IMR-90 (cell line): ENCODE measurements around the gene GPR75. TPM values are rescaled to one million over a fixed set of nuclear protein-coding genes. Genes with fewer than 3 reads are reported as not detected.

Source experiments
- ATAC-seq: fragments of 200-7000 bp; cut with Tn5 transposase; 2 replicates; pipeline ENCODE4 v1.9.1; 2020; ENCODE audit warnings: low read depth, mild to moderate bottlenecking, moderate library complexity
- BruUV-seq: library from RNA; stranded (reverse); fragments of 400-500 nt; replicated peaks from 2 replicates; lab custom pipeline; 2021; lab: Mats Ljungman, UMichigan
- CTCF ChIA-PET: fragments of 300-600 bp; formaldehyde crosslinking; extraction: SDS; loops from one replicate; lab custom pipeline; 2021; ENCODE audit warnings: antibody characterized with exemption; lab: Yijun Ruan, JAX
- POLR2A ChIA-PET: fragments of 300-600 bp; sonication (Branson Sonifier 250); formaldehyde crosslinking; loops from one replicate; lab custom pipeline; 2022; ENCODE audit warnings: antibody characterized with exemption; ENCODE audit not compliant: unreplicated experiment; lab: Charles Lee
- DNase-seq: peaks from one replicate; pipeline ENCODE4 v3.0.0; 2013
- H2AFZ ChIP-seq: replicated peaks from 2 replicates; pipeline ENCODE3; 2013; ENCODE audit warnings: low read length, mild to moderate bottlenecking; ENCODE audit not compliant: poor library complexity
- H2AK5ac ChIP-seq: 2 replicates; pipeline ENCODE4 v1.6.1; 2013; ENCODE audit warnings: low read depth, low read length, inconsistent platforms
- H2AK9ac ChIP-seq: replicated peaks from 2 replicates; pipeline ENCODE3; 2013; ENCODE audit warnings: mild to moderate bottlenecking, low read depth, low read length, moderate library complexity; ENCODE audit not compliant: poor library complexity
- H2BK120ac ChIP-seq: 2 replicates; pipeline ENCODE4 v1.6.1; 2013; ENCODE audit warnings: low read depth, low read length, inconsistent platforms
- H2BK15ac ChIP-seq: 3 replicates; pipeline ENCODE4 v1.6.1; 2013; ENCODE audit warnings: low read depth, low read length, inconsistent platforms
- H2BK20ac ChIP-seq: 2 replicates; pipeline ENCODE4 v1.6.1; 2013; ENCODE audit warnings: low read depth, mild to moderate bottlenecking, inconsistent platforms, low read length, moderate library complexity
- H2BK5ac ChIP-seq: 2 replicates; pipeline ENCODE4 v1.6.1; 2013; ENCODE audit warnings: mild to moderate bottlenecking, low read depth, low read length, inconsistent platforms; ENCODE audit not compliant: poor library complexity, severe bottlenecking
- H3K14ac ChIP-seq: replicated peaks from 2 replicates; pipeline ENCODE4 v1.6.1; 2013; ENCODE audit warnings: low read depth, low read length, inconsistent platforms
- H3K18ac ChIP-seq: 2 replicates; pipeline ENCODE4 v1.6.1; 2013; ENCODE audit warnings: low read depth, low read length, control low read depth
- H3K23ac ChIP-seq: 2 replicates; pipeline ENCODE4 v1.6.1; 2013; ENCODE audit warnings: low read depth, low read length, inconsistent platforms
- H3K27ac ChIP-seq: 2 replicates; pipeline ENCODE4 v1.5.1; 2013; ENCODE audit warnings: mild to moderate bottlenecking, control low read depth, low read length; ENCODE audit not compliant: insufficient read depth
- H3K27me3 ChIP-seq: 2 replicates; pipeline ENCODE4 v1.6.1; 2013; ENCODE audit warnings: low read length; ENCODE audit not compliant: control insufficient read depth, insufficient read depth
- H3K36me3 ChIP-seq: 2 replicates; pipeline ENCODE4 v1.6.1; 2013; ENCODE audit warnings: low read length, mixed read lengths; ENCODE audit not compliant: control insufficient read depth, insufficient read depth
- H3K4ac ChIP-seq: 2 replicates; pipeline ENCODE4 v1.6.1; 2013; ENCODE audit warnings: low read depth, low read length, inconsistent platforms
- H3K4me1 ChIP-seq: 2 replicates; pipeline ENCODE4 v1.6.1; 2013; ENCODE audit warnings: low read length, mixed read lengths; ENCODE audit not compliant: control insufficient read depth, insufficient read depth
- H3K4me2 ChIP-seq: 2 replicates; pipeline ENCODE4 v1.6.1; 2013; ENCODE audit warnings: low read depth, mild to moderate bottlenecking, control low read depth, low read length, moderate library complexity
- H3K4me3 ChIP-seq: 2 replicates; pipeline ENCODE4 v1.5.1; 2013; ENCODE audit warnings: low read depth, mild to moderate bottlenecking, control low read depth, low read length, moderate library complexity; ENCODE audit not compliant: insufficient read depth
- H3K56ac ChIP-seq: 2 replicates; pipeline ENCODE4 v1.6.1; 2013; ENCODE audit warnings: low read length, inconsistent platforms; ENCODE audit not compliant: insufficient read depth; ENCODE audit errors: extremely low read depth
- H3K79me1 ChIP-seq, 2 experiments: 2 replicates each; pipeline ENCODE4 v1.6.1; 2013; ENCODE audit warnings: low read length in 2 of 2, inconsistent platforms in 1 of 2, low read depth in 1 of 2
- H3K9ac ChIP-seq: 2 replicates; pipeline ENCODE4 v1.6.1; 2013; ENCODE audit warnings: low read depth, low read length, control low read depth
- H3K9me1 ChIP-seq: 2 replicates; pipeline ENCODE4 v1.6.1; 2013; ENCODE audit warnings: low read length, inconsistent platforms; ENCODE audit not compliant: insufficient read depth
- H3K9me3 ChIP-seq: 2 replicates; pipeline ENCODE4 v1.6.1; 2013; ENCODE audit warnings: low read length; ENCODE audit not compliant: control insufficient read depth, insufficient read depth
- H4K20me1 ChIP-seq: 2 replicates; pipeline ENCODE4 v1.6.1; 2013; ENCODE audit warnings: low read length, inconsistent platforms; ENCODE audit not compliant: insufficient read depth
- H4K5ac ChIP-seq: 2 replicates; pipeline ENCODE4 v1.6.1; 2013; ENCODE audit warnings: mild to moderate bottlenecking, low read depth, low read length, control low read depth
- H4K8ac ChIP-seq, 2 experiments: 2 replicates each; pipeline ENCODE4 v1.6.1; 2013; ENCODE audit warnings: low read depth in 2 of 2, low read length in 2 of 2, control low read depth in 1 of 2, inconsistent platforms in 1 of 2
- H4K91ac ChIP-seq: 2 replicates; pipeline ENCODE4 v1.6.1; 2013; ENCODE audit warnings: low read depth, low read length, inconsistent platforms; ENCODE audit not compliant: insufficient read depth
- CEBPB ChIP-seq: IDR thresholded peaks from 2 replicates; pipeline ENCODE4 v1.6.1; 2012; ENCODE audit warnings: low read depth, low read length, improper control_type of control experiment
- MAZ ChIP-seq: IDR thresholded peaks from 2 replicates; pipeline ENCODE4 v1.6.1; 2012; ENCODE audit warnings: low read depth, mild to moderate bottlenecking, low read length, improper control_type of control experiment, moderate library complexity, borderline replicate concordance
- WGBS, 2 experiments: methylation state at CpG; one replicate each; pipeline versions ENCODE4 v1.1.5 to v1.1.7; 2013; ENCODE audit warnings: missing lambda C conversion rate in 2 of 2; ENCODE audit not compliant: insufficient read length in 1 of 2; ENCODE audit errors: extremely low coverage in 2 of 2; 5-methylcytosine and 5-hydroxymethylcytosine counted together
- dilution Hi-C: fragments of 300-500 bp; cut with HindIII; formaldehyde crosslinking; loops from one replicate; pipeline ENCODE4 v1.14.3; 2018; ENCODE audit warnings: low sequenced_read_pairs; ENCODE audit not compliant: unreplicated experiment
- in situ Hi-C: fragments of 300-500 bp; cut with MboI; formaldehyde crosslinking; loops from 3 replicates; pipeline ENCODE4 v1.14.3; 2019; ENCODE audit warnings: low sequenced_read_pairs, inconsistent platforms, mixed read lengths
- intact Hi-C: fragments of 100-400 bp; cut with micrococcal nuclease; formaldehyde crosslinking; loops from 2 replicates; pipeline ENCODE4 v1.10.0; 2022
- polyA plus RNA-seq, 3 experiments: library from polyadenylated mRNA; depleted of rRNA; stranded (reverse); fragments of >200 nt; gene quantifications; 2 replicates each; pipeline ENCODE4 v1.2.3, GENCODE V29; 2012; ENCODE audit warnings: low replicate concordance in 1 of 3
- total RNA-seq: library from RNA; depleted of rRNA; stranded (reverse); fragments of >200 nt; gene quantifications from 2 replicates; pipeline ENCODE4 v1.2.3, GENCODE V29; 2012
- TF ChIP-seq, protein P1 (sequence below): conservative IDR thresholded peaks from 2 replicates; pipeline ENCODE4 v1.5.1; 2012; ENCODE audit warnings: mild to moderate bottlenecking, low read depth, low read length, improper control_type of control experiment

Gene GPR75
- total and polyA plus RNA-seq, 2 of the 4 experiments (the other 2 are of a cell fraction), result 1.4 to 2.1 TPM

DNA sequence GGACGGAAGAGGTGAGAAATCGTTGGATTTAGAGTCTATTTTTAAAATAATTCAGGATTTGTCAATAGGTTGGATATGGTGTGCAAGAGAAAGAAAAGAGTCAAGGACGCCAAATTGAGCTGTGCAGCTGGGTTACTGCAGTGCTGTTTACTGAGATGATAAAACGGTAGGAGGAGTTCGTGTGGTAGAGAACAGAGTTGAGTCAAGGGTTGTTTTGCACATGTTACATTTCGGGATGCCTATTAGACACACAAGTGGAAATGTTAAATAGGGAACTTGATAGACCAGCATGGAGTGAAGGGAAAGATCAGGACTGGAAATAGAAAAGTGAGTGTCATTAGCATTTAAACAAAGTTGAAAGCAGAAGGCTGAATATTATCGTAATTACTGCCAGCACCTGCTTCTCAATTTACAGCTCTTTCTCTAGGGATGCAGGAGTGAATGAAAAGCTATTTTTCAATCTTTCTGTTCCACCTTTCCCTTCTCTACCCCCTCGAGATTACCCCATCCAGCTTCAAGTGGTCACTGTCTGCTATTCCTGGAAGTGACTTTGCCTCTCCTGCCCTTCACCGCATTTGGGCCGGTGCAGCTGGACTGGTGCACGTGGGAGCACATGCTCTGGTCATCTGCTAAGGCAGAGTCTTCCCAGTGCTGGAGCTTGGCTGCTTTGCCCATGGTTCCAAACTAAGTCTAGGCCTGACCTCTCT is 30.3 kb downstream of the GPR75 start:
- DNase-seq, result no peak
- no peak for TF ChIP-seq MAZ
- TF ChIP-seq, protein P1, sequence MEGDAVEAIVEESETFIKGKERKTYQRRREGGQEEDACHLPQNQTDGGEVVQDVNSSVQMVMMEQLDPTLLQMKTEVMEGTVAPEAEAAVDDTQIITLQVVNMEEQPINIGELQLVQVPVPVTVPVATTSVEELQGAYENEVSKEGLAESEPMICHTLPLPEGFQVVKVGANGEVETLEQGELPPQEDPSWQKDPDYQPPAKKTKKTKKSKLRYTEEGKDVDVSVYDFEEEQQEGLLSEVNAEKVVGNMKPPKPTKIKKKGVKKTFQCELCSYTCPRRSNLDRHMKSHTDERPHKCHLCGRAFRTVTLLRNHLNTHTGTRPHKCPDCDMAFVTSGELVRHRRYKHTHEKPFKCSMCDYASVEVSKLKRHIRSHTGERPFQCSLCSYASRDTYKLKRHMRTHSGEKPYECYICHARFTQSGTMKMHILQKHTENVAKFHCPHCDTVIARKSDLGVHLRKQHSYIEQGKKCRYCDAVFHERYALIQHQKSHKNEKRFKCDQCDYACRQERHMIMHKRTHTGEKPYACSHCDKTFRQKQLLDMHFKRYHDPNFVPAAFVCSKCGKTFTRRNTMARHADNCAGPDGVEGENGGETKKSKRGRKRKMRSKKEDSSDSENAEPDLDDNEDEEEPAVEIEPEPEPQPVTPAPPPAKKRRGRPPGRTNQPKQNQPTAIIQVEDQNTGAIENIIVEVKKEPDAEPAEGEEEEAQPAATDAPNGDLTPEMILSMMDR, result no peak
- no peak for TF ChIP-seq CEBPB
- in situ Hi-C loops, result no loop called here
- ChIA-PET CTCF (no interaction called here), POLR2A (no interaction called here)
- Histone ChIP-seq H2BK15ac (no peak overlapping the region), H2AK5ac (no peak overlapping the region), H4K8ac (no peak overlapping the region), H3K4me2 (no peak overlapping the region), H3K4me3 (no peak overlapping the region), H3K18ac (no peak overlapping the region), H2BK20ac (no peak overlapping the region), H3K9me3 (no peaks in the 10 kb centered on the region), H2BK5ac (no peak overlapping the region), H3K9ac (no peak overlapping the region), H3K27ac (no peak overlapping the region), H3K4ac (no peak overlapping the region), H3K4me1 (0 out of 2 replicates have a peak, but pooled peaks cover 5% of the 10 kb centered on the region), H4K5ac (no peak overlapping the region), H3K9me1 (no peaks in the 10 kb centered on the region), H4K20me1 (no peaks in the 10 kb centered on the region), H3K23ac (no peak overlapping the region), H2AFZ (no peak overlapping the region), H3K36me3 (no peaks in the 10 kb centered on the region), H3K56ac (no peak overlapping the region), H2BK120ac (no peak overlapping the region), H2AK9ac (no peak overlapping the region), H3K14ac (no peak overlapping the region), H3K27me3 (no peaks in the 10 kb centered on the region), H3K79me1 (no peaks in the 10 kb centered on the region), H4K91ac (no peak overlapping the region)
- 70 to 100% methylated on average over 2 to 8 of the region's 11 CpGs for WGBS, 2 experiments
- no TSS peak for BruUV-seq
- no peak for ATAC-seq
- dilution Hi-C loops, result no loop called here
- intact Hi-C loops, result no loop called here
